Peyer's patch (tissue), 4 donors: Measurements from ENCODE around the gene TMEM87B. TPM values are rescaled to one million over a fixed set of nuclear protein-coding genes. Genes with fewer than 3 reads are reported as not detected.

ENCODE experiments used
- DNase-seq, 3 donors: peaks; one replicate each; pipeline ENCODE4 v3.0.0-alpha.2; 2017 to 2019
- H3K27ac ChIP-seq, 4 donors: fragments of 200-600 bp; sonication (generic); one replicate each; pipeline ENCODE4 v1.5.1; 2016 to 2019
- H3K27me3 ChIP-seq, 2 donors: fragments of 200-600 bp; sonication (generic); one replicate each; pipeline ENCODE4 v1.5.1; 2019
- H3K36me3 ChIP-seq, 3 donors: fragments of 200-600 bp; sonication (generic); one replicate each; pipeline ENCODE4 v1.5.1; 2016 to 2019
- H3K4me1 ChIP-seq, 4 donors: fragments of 200-600 bp; sonication (generic); one replicate each; pipeline ENCODE4 v1.5.1; 2016 to 2019
- H3K4me3 ChIP-seq, 4 donors: fragments of 200-600 bp; sonication (generic); 1 replicate in 3 of 4; 2 replicates in 1 of 4; pipeline ENCODE4 v1.5.1; 2016 to 2019; ENCODE audit warnings: mild to moderate bottlenecking in 1 of 4
- H3K9me3 ChIP-seq, 4 donors: fragments of 200-600 bp; sonication (generic); one replicate each; pipeline ENCODE4 v1.5.1; 2016 to 2019; ENCODE audit warnings: mild to moderate bottlenecking in 1 of 4
- POLR2A ChIP-seq, 2 donors: fragments of 450-650 bp; IDR thresholded peaks; one replicate each; pipeline ENCODE4 v1.5.1; 2017; ENCODE audit warnings: antibody characterized with exemption in 2 of 2, mild to moderate bottlenecking in 2 of 2, moderate library complexity in 2 of 2
- total RNA-seq, 4 donors: library from RNA; depleted of rRNA; stranded (reverse); fragments of >200 nt; gene quantifications; one replicate each; pipeline ENCODE4 v1.1.0, GENCODE V29; 2016
- TF ChIP-seq, protein P1 (sequence below), 6 experiments: fragments of 450-650 bp in 4 of 6; fragments of 200-600 bp in 2 of 6; sonication (generic) in 1 of 6; IDR thresholded peaks; one replicate each; pipeline ENCODE4 v1.5.1; 2017 to 2019; ENCODE audit warnings: antibody characterized with exemption in 6 of 6, mild to moderate bottlenecking in 3 of 6, moderate library complexity in 1 of 6

Gene TMEM87B
- total RNA-seq, 4 donors from 2014 or later: 22.3 to 85.6 (median 48.6) TPM

DNA sequence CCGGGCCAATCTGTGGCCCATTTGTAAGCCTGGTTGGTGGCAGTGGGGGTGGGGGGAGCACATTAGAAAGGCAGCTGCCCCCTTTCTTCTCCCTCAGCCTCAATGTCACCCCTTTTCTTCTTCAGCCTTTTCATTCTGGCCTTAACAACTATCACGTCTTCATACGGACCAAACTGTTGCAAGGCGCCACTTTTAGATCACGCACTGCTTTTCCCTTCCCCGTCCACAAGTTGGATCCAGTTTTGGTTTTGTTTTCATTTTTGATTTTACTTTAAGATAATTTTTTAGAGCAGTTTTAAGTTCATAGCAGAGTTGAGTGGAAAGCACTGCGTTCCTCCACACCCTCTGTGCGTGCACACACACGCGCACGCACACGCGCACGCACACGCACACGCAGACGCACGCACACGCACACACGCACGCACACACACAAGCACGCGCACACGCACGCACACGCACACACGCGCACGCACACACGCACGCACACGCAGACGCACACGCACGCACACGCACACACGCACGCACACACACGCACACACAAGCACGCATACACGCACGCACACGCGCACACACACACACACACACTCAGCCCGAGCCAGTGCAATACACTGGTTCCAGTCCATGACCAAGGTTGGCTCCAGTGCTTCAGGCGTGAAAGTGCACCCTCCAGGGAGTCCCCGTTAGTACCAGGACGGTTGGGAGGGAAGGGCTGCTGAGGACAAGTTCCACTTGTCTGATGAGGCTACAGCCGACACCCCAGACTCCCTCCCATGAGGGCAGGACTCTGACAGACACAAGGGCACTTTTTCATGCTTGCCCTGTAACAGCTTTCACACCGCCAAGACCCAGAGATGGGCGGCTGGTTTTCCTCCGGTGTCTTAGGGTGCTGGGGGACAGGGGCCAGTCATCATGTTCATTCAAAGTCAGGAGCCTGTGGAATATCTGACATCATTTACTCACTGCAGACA, 105.5 kb downstream of the TMEM87B start:
- Histone ChIP-seq H3K4me3 (no peak overlapping the region), H3K9me3 (no peaks in the 10 kb centered on the region), H3K27ac (no peak overlapping the region), H3K4me1 (peaks cover 0 to 9% (median 0%) of the 10 kb centered on the region in 4 donors), H3K27me3 (no peaks in the 10 kb centered on the region), H3K36me3 (no peaks in the 10 kb centered on the region)
- DNase-seq: peak in 1 of 3 donors; percentile 3
- TF ChIP-seq, protein P1, sequence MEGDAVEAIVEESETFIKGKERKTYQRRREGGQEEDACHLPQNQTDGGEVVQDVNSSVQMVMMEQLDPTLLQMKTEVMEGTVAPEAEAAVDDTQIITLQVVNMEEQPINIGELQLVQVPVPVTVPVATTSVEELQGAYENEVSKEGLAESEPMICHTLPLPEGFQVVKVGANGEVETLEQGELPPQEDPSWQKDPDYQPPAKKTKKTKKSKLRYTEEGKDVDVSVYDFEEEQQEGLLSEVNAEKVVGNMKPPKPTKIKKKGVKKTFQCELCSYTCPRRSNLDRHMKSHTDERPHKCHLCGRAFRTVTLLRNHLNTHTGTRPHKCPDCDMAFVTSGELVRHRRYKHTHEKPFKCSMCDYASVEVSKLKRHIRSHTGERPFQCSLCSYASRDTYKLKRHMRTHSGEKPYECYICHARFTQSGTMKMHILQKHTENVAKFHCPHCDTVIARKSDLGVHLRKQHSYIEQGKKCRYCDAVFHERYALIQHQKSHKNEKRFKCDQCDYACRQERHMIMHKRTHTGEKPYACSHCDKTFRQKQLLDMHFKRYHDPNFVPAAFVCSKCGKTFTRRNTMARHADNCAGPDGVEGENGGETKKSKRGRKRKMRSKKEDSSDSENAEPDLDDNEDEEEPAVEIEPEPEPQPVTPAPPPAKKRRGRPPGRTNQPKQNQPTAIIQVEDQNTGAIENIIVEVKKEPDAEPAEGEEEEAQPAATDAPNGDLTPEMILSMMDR (IDR thresholded peaks at IDR 0.05): no peak
- no peak for TF ChIP-seq POLR2A (IDR thresholded peaks at IDR 0.05)

DNA sequence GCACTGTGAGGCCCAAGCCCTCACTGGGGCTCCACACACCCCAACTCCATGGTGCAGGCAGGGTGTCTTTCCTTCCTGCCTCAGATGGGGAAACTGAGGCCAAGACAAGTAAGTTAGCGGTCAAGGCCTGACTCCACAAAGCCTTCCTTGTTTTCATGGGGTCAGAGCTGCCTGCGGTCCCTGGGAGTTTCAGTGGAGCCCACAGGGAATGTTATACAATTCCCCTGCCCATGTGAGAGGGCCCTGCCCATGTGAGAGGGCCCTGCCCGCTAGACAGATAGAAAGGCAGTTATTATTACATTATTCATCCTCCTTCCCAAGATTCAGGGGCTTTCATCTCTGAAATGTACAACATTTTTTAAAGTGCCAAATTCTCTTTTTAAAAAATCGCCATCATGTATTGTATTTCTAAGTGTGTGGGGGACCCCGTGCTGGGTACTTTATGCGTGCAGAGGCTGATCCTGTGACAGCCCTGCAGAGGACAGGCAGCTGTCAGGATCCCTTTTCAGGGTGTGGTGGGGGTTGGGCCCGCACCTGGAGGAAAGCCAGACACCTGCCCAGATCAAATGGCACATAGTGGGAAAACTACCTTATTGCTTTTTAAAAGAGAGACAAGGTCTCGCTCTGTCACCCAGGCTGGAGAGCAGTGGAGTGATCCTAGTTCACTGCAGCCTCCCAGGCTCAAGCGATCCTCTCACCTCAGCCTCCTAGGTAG, 106.5 kb downstream of the TMEM87B start:
- TF ChIP-seq, protein P1 (IDR thresholded peaks at IDR 0.05): no peak
- TF ChIP-seq POLR2A (IDR thresholded peaks at IDR 0.05): no peak
- Histone ChIP-seq H3K4me3 (no peak overlapping the region), H3K36me3 (no peaks in the 10 kb centered on the region), H3K4me1 (no peaks in the 10 kb centered on the region), H3K27ac (no peak overlapping the region), H3K9me3 (no peaks in the 10 kb centered on the region), H3K27me3 (no peaks in the 10 kb centered on the region)
- DNase-seq: peak in 1 of 3 donors; percentile 34

DNA sequence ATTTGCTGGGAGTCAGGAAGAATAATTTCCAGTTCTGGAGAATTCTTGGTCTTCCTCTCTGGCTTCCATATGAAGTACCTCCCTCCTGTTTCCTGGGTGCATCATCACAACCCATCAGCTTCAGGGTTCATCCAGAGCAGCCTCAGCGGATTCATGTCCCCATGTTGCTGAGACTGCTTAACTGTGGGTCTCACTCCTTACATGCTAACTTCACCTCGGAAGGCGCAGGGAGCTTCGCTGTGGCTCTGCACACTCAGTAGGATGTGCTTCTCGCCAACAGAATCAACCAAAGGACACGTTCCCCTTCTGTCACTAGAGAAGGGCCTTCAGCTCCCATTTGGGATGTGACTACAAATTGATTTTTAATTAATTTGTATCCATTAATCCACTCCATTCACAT, 107.3 kb downstream of the TMEM87B start:
- no peaks in the 10 kb centered on the region for H3K4me1 ChIP-seq
- no peaks in the 10 kb centered on the region for H3K9me3 ChIP-seq
- H3K27ac ChIP-seq: no peak overlapping the region
- no peaks in the 10 kb centered on the region for H3K36me3 ChIP-seq
- H3K4me3 ChIP-seq: no peak overlapping the region
- DNase-seq: no peak
- TF ChIP-seq POLR2A (IDR thresholded peaks at IDR 0.05): no peak
- TF ChIP-seq, protein P1 (IDR thresholded peaks at IDR 0.05): no peak
- H3K27me3 ChIP-seq: no peaks in the 10 kb centered on the region

- no peak for TF ChIP-seq POLR2A (IDR thresholded peaks at IDR 0.05)
- DNase-seq: no peak
- Histone ChIP-seq H3K27me3 (no peaks in the 10 kb centered on the region), H3K27ac (no peak overlapping the region), H3K9me3 (no peaks in the 10 kb centered on the region), H3K4me3 (no peak overlapping the region), H3K4me1 (no peaks in the 10 kb centered on the region), H3K36me3 (no peaks in the 10 kb centered on the region)
These were observed 107.9 kb downstream of the TMEM87B start for GRCh38 chr2:112162956-112163355.

GRCh38 chr2:112163541-112163981, 108.5 kb downstream of the TMEM87B start:
- Histone ChIP-seq H3K27me3 (no peaks in the 10 kb centered on the region), H3K27ac (no peak overlapping the region), H3K9me3 (no peaks in the 10 kb centered on the region), H3K4me1 (no peaks in the 10 kb centered on the region), H3K36me3 (no peaks in the 10 kb centered on the region), H3K4me3 (no peak overlapping the region)
- TF ChIP-seq POLR2A (IDR thresholded peaks at IDR 0.05): no peak
- TF ChIP-seq, protein P1 (IDR thresholded peaks at IDR 0.05): no peak
- DNase-seq: no peak

- TF ChIP-seq, protein P1 (IDR thresholded peaks at IDR 0.05): no peak
- no peak for TF ChIP-seq POLR2A (IDR thresholded peaks at IDR 0.05)
- no peaks in the 10 kb centered on the region for H3K9me3 ChIP-seq
- H3K4me3 ChIP-seq: no peak overlapping the region
- H3K36me3 ChIP-seq: no peaks in the 10 kb centered on the region
- no peak overlapping the region for H3K27ac ChIP-seq
- H3K4me1 ChIP-seq: no peaks in the 10 kb centered on the region
- DNase-seq: no peak
- no peaks in the 10 kb centered on the region for H3K27me3 ChIP-seq
These were observed 109.8 kb downstream of the TMEM87B start for GRCh38 chr2:112164876-112165275.
